ENCODE measurements around the gene SPRTN. TPM values are rescaled to one million over a fixed set of nuclear protein-coding genes. Genes with fewer than 3 reads are reported as not detected.
"Not testable (repeated sequence)": the region's sequence is repeated elsewhere in the genome, so short reads cannot be mapped to it uniquely, and the experiment has no call there.

SPRTN gene
- total RNA-seq, 1 donor from 2014 or later: 22.6 TPM

DNA sequence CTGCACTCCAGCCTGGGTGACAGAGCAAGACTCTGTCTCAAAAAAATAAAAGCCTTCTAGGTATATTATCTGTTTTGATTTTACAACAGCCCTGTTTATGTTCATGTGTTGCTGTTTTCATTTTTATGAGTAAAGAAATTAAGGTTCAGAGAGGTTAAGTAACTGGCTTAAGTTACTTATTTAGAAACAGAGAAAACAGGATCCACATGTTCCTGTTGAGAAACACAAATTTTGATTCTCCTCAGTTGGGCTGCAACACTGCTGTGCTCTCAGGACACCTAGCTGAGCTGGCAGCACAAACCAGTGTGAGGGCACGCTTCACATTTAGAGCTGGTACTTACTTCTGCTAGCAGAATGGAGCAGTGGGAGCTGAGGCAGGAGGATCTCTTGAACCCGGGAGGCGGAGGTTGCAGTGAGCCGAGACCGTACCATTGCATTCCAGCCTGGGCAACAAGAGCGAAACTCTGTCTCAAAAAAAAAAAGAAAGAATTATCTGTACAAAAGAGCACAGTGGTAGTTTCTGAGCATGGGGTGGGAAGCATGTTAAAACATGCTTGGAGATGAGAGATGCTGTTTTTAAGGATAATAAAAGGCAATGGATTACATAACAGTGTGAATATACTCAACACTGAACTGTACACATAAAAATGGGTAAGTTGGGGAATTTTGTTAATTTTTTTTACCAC lies 2.4 kb downstream of the SPRTN start:
- intact Hi-C loops (cut with DNase I): no loop called here
- DNase-seq (ENCODE audit: extremely low spot score in 2 of 2): no peak
- TF ChIP-seq POLR2AphosphoS5 (IDR thresholded peaks at IDR 0.05; ENCODE audit: insufficient read depth in 1 of 2, low read depth in 1 of 2): no peak
- TF ChIP-seq, protein P1, sequence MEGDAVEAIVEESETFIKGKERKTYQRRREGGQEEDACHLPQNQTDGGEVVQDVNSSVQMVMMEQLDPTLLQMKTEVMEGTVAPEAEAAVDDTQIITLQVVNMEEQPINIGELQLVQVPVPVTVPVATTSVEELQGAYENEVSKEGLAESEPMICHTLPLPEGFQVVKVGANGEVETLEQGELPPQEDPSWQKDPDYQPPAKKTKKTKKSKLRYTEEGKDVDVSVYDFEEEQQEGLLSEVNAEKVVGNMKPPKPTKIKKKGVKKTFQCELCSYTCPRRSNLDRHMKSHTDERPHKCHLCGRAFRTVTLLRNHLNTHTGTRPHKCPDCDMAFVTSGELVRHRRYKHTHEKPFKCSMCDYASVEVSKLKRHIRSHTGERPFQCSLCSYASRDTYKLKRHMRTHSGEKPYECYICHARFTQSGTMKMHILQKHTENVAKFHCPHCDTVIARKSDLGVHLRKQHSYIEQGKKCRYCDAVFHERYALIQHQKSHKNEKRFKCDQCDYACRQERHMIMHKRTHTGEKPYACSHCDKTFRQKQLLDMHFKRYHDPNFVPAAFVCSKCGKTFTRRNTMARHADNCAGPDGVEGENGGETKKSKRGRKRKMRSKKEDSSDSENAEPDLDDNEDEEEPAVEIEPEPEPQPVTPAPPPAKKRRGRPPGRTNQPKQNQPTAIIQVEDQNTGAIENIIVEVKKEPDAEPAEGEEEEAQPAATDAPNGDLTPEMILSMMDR (IDR thresholded peaks at IDR 0.05): no peak
- no peak for TF ChIP-seq POLR2A (IDR thresholded peaks at IDR 0.05)
- Histone ChIP-seq H3K9me3 (no peaks in the 10 kb centered on the region), H3K27ac (no peak overlapping the region), H3K27me3 (no peaks in the 10 kb centered on the region), H3K4me1 (peaks cover 38% of the 10 kb centered on the region), H3K36me3 (no peaks in the 10 kb centered on the region), H3K4me3 (no peak overlapping the region)

DNA sequence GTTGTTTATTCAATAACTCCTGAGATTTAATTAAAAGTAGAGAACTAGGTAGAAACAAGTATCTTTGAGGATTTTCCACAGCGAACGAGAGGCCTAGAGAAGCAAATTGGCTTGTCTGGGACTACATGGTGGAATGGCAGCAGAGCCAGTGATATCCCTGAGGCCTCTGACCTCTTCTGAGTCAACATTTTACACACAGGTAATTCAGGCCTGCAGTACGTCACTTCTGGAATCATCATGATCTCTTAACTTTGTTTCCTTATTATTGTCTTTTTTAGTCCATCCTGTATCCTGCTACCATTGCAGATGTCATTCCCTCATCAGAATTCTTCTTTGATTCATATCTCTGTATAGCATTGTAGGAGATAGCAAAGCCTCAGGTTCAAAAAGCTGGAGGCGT lies 9.9 kb downstream of the SPRTN start:
- H3K4me3 ChIP-seq: no peak overlapping the region
- H3K9me3 ChIP-seq: no peaks in the 10 kb centered on the region
- H3K36me3 ChIP-seq: peaks cover 0 to 26% of the 10 kb centered on the region in 2 donors
- no peaks in the 10 kb centered on the region for H3K27me3 ChIP-seq
- no peak overlapping the region for H3K27ac ChIP-seq
- TF ChIP-seq POLR2A (IDR thresholded peaks at IDR 0.05): no peak
- TF ChIP-seq, protein P1 (IDR thresholded peaks at IDR 0.05): no peak
- TF ChIP-seq POLR2AphosphoS5 (IDR thresholded peaks at IDR 0.05; ENCODE audit: insufficient read depth in 1 of 2, low read depth in 1 of 2): no peak
- DNase-seq (ENCODE audit: extremely low spot score in 2 of 2): no peak
- intact Hi-C loops (cut with DNase I): loop anchor here (5.0 kb wide), 2 partner anchors 254 to 546 kb away; no protein-coding TSS in a partner anchor
- no peaks in the 10 kb centered on the region for H3K4me1 ChIP-seq

DNA sequence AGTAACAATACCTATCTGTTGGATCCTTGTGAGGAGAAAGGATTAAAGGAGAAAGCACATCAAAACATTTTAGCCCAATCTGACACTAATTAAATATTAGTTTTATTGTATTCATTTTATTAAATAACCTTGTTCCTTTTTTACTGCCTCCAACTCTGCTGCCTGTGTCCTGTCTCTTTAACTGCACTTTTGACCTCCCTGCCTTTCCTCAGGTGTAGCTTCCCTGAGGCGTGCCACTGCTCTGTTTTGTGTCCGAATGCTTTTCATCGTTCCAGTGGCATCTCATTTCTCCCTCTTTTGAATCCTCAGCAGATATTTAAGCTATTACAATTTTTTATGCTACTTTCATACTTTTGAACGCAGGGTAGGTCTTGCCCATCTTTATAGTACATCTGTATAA lies 10.3 kb downstream of the SPRTN start:
- Histone ChIP-seq H3K9me3 (no peaks in the 10 kb centered on the region), H3K27me3 (no peaks in the 10 kb centered on the region), H3K27ac (no peak overlapping the region), H3K4me1 (no peaks in the 10 kb centered on the region), H3K36me3 (peaks cover 0 to 29% of the 10 kb centered on the region in 2 donors), H3K4me3 (no peak overlapping the region)
- TF ChIP-seq POLR2AphosphoS5 (IDR thresholded peaks at IDR 0.05; ENCODE audit: insufficient read depth in 1 of 2, low read depth in 1 of 2) (no peak), POLR2A (IDR thresholded peaks at IDR 0.05) (no peak)
- TF ChIP-seq, protein P1 (IDR thresholded peaks at IDR 0.05): no peak
- intact Hi-C loops (cut with DNase I): loop anchor here (5.0 kb wide), 2 partner anchors 254 to 546 kb away; no protein-coding TSS in a partner anchor
- no peak for DNase-seq (ENCODE audit: extremely low spot score in 2 of 2)

DNA sequence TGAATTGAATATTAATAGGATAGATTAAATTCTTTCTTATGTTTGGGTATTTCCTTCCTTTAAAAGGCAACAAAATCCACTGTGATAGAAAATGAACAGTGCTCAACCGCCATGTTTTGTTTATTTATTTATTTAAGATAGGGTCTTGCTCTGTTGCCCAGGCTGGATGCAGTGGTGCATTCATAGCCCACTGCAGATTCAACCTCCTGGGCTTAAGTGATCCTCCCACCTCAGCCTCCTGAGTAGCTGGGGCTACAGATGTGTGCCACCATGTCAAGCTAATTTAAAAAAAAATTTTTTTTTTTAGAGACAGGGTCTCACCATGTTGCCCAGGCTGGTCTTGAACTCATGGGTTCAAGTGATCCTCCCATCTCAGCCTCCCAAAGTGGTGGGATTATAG lies 10.8 kb downstream of the SPRTN start:
- H3K27me3 ChIP-seq; H3K27ac ChIP-seq; DNase-seq (ENCODE audit: extremely low spot score in 2 of 2); H3K9me3 ChIP-seq; H3K4me1 ChIP-seq; H3K4me3 ChIP-seq: not testable (repeated sequence)
- intact Hi-C loops (cut with DNase I): loop anchor here (5.0 kb wide), 2 partner anchors 253 to 547 kb away; no protein-coding TSS in a partner anchor
- H3K36me3 ChIP-seq: peaks cover 0 to 29% of the 10 kb centered on the region in 2 donors

DNA sequence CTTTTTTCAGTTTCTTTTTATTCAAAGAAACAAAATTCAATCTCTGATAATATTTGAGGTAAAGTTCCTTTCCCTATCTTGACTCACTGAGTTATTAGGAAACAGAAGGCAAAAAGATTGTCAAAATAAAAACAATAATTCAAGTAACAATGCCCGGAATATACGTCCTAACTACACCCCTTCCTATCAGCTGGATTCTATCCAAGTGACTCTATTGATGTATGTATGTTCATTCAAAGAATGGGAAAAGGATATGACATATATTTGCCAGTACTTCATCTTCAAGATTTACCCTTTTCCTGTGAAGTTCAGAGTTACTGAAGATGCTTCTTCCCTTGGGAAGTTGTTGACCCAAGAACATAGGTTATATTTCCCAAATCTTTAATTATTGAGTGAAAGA lies 13.7 kb downstream of the SPRTN start:
- Histone ChIP-seq H3K27ac (no peak overlapping the region), H3K36me3 (peaks cover 0 to 32% of the 10 kb centered on the region in 2 donors), H3K9me3 (no peaks in the 10 kb centered on the region), H3K4me1 (no peaks in the 10 kb centered on the region), H3K27me3 (no peaks in the 10 kb centered on the region), H3K4me3 (no peak overlapping the region)
- TF ChIP-seq, protein P1 (IDR thresholded peaks at IDR 0.05): no peak
- TF ChIP-seq POLR2A (IDR thresholded peaks at IDR 0.05): no peak
- no peak for TF ChIP-seq POLR2AphosphoS5 (IDR thresholded peaks at IDR 0.05; ENCODE audit: insufficient read depth in 1 of 2, low read depth in 1 of 2)
- intact Hi-C loops (cut with DNase I): loop anchor here (10.0 kb wide), 1 partner anchor 73 kb away; the partner anchor contains the start of gene EGLN1
- no peak for DNase-seq (ENCODE audit: extremely low spot score in 2 of 2)
